Body of pancreas (tissue), 4 donors: Measurements from ENCODE around the gene PRIMA1. TPM values are rescaled to one million over a fixed set of nuclear protein-coding genes. Genes with fewer than 3 reads are reported as not detected.
A peak's percentile ranks its signal among the peaks of the same experiment; 100 is the strongest.

ENCODE experiments used
- ATAC-seq: fragments of 150-250 bp; one replicate; pipeline ENCODE4 v1.9.1; 2016
- DNase-seq, 4 donors: peaks; one replicate each; pipeline ENCODE4 v3.0.0-alpha.2; 2019
- H3K27ac ChIP-seq, 4 donors: fragments of 200-600 bp; sonication (generic); 1 replicate in 3 of 4; 2 replicates in 1 of 4; pipeline versions ENCODE4 v1.5.1 to v1.6.1; 2016 to 2019; ENCODE audit warnings: mild to moderate bottlenecking in 1 of 4, mixed read lengths in 1 of 4, moderate library complexity in 1 of 4
- H3K27me3 ChIP-seq, 2 donors: fragments of 200-600 bp; sonication (generic); one replicate each; pipeline ENCODE4 v1.6.0; 2016; ENCODE audit warnings: mild to moderate bottlenecking in 1 of 2
- H3K36me3 ChIP-seq, 2 donors: fragments of 200-600 bp; sonication (generic); replicated peaks in 1 of 2; 2 replicates each; pipeline ENCODE4 v1.5.1; 2016; ENCODE audit warnings: low read depth in 2 of 2; ENCODE audit not compliant: insufficient read depth in 1 of 2
- H3K4me1 ChIP-seq: fragments of 200-600 bp; sonication (generic); one replicate; pipeline ENCODE4 v1.6.0; 2016
- H3K4me3 ChIP-seq, 2 donors: fragments of 200-600 bp; sonication (generic); 1 replicate in 1 of 2; 2 replicates in 1 of 2; pipeline ENCODE4 v1.5.1; 2016 to 2019
- H3K9me3 ChIP-seq, 3 donors: fragments of 200-600 bp; sonication (generic); 1 replicate in 2 of 3; 2 replicates in 1 of 3; pipeline ENCODE4 v1.5.1; 2016
- POLR2A ChIP-seq, 3 donors: fragments of 450-650 bp; IDR thresholded peaks; one replicate each; pipeline ENCODE4 v1.6.1; 2016; ENCODE audit warnings: antibody characterized with exemption in 3 of 3, mild to moderate bottlenecking in 2 of 3
- WGBS, 2 donors: methylation state at CpG; one replicate each; pipeline ENCODE4 v1.1.5; 2017; 5-methylcytosine and 5-hydroxymethylcytosine counted together
- intact Hi-C: fragments of 100-400 bp; cut with DNase I; formaldehyde crosslinking; loops from one replicate; pipeline ENCODE4 v1.15.1; 2023
- total RNA-seq, 2 donors: library from RNA; depleted of rRNA; stranded (reverse); fragments of >200 nt; gene quantifications; one replicate each; pipeline ENCODE4 v1.1.0, GENCODE V29; 2016
- TF ChIP-seq, protein P1 (sequence below), 7 experiments: fragments of 450-650 bp in 4 of 7; fragments of 200-600 bp in 3 of 7; sonication (generic) in 3 of 7; IDR thresholded peaks; one replicate each; pipeline ENCODE4 v1.5.1; 2016 to 2019; ENCODE audit warnings: antibody characterized with exemption in 7 of 7

The PRIMA1 gene
- total RNA-seq, 2 donors from 2014 or later, result 0.26 to 0.33 TPM

DNA sequence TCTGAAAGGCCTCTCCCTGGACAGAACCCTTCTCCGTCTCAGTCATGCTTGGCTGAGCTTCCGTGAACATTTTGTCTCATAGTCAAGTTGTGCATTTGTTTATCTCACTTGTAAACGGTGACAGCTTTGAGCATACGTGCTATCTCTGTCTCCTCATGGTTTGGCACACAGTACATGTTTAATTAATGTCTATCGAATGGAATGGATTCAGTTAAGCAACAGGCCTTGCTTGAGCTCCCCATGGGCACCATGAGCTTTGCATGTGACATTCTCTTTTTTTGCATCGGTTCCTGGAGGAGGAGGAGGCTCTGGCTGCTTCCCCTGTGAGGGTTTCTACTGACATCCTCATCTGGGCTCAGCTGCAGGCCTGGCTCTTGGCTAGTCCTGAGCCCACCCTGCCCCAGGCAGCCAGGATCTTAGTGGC, 80.0 kb downstream of the PRIMA1 start:
- WGBS, 2 donors, result 63 to 67% methylated on average over 5 to 6 of the region's 6 CpGs
- no peaks in the 10 kb centered on the region for H3K4me1 ChIP-seq

DNA sequence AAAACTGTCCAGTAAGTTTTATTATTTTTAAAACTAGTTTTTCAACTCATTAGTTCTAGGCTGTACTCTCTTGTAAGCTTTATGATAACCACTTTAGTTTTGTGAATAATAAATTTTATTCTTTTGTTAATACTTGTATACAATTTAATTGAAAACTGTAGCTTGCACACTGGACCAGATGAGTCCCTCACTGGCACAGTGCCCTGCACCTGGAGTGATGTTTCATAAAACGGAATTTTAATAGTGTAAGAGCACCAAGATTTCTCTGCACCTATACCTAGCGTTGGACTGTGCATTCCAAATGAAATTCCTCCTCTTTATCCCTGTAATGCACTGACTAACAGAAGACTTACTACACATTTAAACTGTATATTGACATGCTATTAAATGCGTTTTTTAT, 80.8 kb downstream of the PRIMA1 start:
- WGBS, 2 donors, result 57% methylated on average over 3 of the region's 3 CpGs
- Histone ChIP-seq H3K4me3 (no peak overlapping the region), H3K27ac (no peak overlapping the region), H3K36me3 (no peaks in the 10 kb centered on the region), H3K27me3 (no peaks in the 10 kb centered on the region), H3K4me1 (no peaks in the 10 kb centered on the region), H3K9me3 (no peaks in the 10 kb centered on the region)
- peak in 1 of 4 donors; percentile 20 for DNase-seq
- intact Hi-C loops, result no loop called here
- TF ChIP-seq, protein P1, sequence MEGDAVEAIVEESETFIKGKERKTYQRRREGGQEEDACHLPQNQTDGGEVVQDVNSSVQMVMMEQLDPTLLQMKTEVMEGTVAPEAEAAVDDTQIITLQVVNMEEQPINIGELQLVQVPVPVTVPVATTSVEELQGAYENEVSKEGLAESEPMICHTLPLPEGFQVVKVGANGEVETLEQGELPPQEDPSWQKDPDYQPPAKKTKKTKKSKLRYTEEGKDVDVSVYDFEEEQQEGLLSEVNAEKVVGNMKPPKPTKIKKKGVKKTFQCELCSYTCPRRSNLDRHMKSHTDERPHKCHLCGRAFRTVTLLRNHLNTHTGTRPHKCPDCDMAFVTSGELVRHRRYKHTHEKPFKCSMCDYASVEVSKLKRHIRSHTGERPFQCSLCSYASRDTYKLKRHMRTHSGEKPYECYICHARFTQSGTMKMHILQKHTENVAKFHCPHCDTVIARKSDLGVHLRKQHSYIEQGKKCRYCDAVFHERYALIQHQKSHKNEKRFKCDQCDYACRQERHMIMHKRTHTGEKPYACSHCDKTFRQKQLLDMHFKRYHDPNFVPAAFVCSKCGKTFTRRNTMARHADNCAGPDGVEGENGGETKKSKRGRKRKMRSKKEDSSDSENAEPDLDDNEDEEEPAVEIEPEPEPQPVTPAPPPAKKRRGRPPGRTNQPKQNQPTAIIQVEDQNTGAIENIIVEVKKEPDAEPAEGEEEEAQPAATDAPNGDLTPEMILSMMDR (IDR thresholded peaks at IDR 0.05), result no peak
- TF ChIP-seq POLR2A (IDR thresholded peaks at IDR 0.05), result no peak
- no peak for ATAC-seq

More for the DNA sequence above, 80.0 kb downstream of the PRIMA1 start:
- no peaks in the 10 kb centered on the region for H3K9me3 ChIP-seq
- DNase-seq (no peak), ATAC-seq (no peak)
- no peak for TF ChIP-seq POLR2A (IDR thresholded peaks at IDR 0.05)
- TF ChIP-seq, protein P1 (IDR thresholded peaks at IDR 0.05), result no peak
- no peaks in the 10 kb centered on the region for H3K36me3 ChIP-seq
- H3K27me3 ChIP-seq, result no peaks in the 10 kb centered on the region
- H3K27ac ChIP-seq, result no peak overlapping the region
- intact Hi-C loops, result no loop called here
- no peak overlapping the region for H3K4me3 ChIP-seq

DNA sequence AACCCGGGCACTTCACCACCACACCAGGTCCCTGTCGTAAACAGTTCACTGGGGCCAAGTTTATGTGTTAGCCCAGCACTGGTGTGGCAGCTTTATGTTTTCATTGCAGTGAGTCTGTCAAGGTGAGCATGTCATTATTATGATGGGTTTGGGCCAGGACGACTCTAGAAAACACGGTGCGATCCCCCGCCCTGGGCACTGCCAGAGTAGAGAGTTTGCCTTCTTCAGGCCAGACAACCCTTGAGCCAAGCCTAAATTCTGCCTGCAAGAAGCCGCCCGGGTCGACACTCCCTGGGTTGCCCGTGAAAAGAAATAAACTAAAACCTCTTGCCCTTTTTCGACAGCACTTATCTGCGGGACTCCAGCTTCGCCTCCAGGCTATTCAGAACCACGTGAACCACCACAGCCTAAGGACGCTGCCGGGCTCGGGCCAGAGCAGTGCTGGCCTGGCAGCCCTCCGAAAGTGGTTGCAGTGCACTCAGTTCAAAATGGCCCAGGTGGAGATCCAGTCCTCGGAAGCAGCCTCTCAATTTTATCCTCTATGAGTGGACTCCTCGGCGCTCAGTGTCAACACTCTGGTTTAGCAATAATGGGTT, 81.8 kb downstream of the PRIMA1 start:
- Histone ChIP-seq H3K36me3 (no peaks in the 10 kb centered on the region), H3K4me1 (no peaks in the 10 kb centered on the region), H3K27me3 (no peaks in the 10 kb centered on the region), H3K4me3 (no peak overlapping the region), H3K9me3 (no peaks in the 10 kb centered on the region), H3K27ac (no peak overlapping the region)
- 87 to 93% methylated on average over 17 to 21 of the region's 21 CpGs for WGBS, 2 donors
- no peak for DNase-seq
- TF ChIP-seq, protein P1 (IDR thresholded peaks at IDR 0.05), result no peak
- no peak for TF ChIP-seq POLR2A (IDR thresholded peaks at IDR 0.05)
- intact Hi-C loops, result no loop called here
- no peak for ATAC-seq

GRCh38 chr14:93705513-93706156, 82.7 kb downstream of the PRIMA1 start:
- no peak overlapping the region for H3K4me3 ChIP-seq
- H3K4me1 ChIP-seq, result no peaks in the 10 kb centered on the region
- H3K27me3 ChIP-seq, result no peaks in the 10 kb centered on the region
- no peaks in the 10 kb centered on the region for H3K9me3 ChIP-seq
- WGBS, 2 donors, result 92 to 93% methylated on average over 15 of the region's 15 CpGs
- DNase-seq, result no peak
- ATAC-seq, result no peak
- no peak overlapping the region for H3K27ac ChIP-seq
- TF ChIP-seq, protein P1 (IDR thresholded peaks at IDR 0.05), result no peak
- TF ChIP-seq POLR2A (IDR thresholded peaks at IDR 0.05), result no peak
- intact Hi-C loops, result no loop called here
- no peaks in the 10 kb centered on the region for H3K36me3 ChIP-seq

- 85 to 91% methylated on average over 4 to 6 of the region's 6 CpGs for WGBS, 2 donors
- no peak for ATAC-seq
These were observed 84.3 kb downstream of the PRIMA1 start for GRCh38 chr14:93703941-93704340.

More at GRCh38 chr14:93703941-93704340, 84.3 kb downstream of the PRIMA1 start:
- Histone ChIP-seq H3K36me3 (no peaks in the 10 kb centered on the region), H3K27ac (no peak overlapping the region), H3K9me3 (no peaks in the 10 kb centered on the region), H3K4me1 (no peaks in the 10 kb centered on the region), H3K27me3 (no peaks in the 10 kb centered on the region), H3K4me3 (no peak overlapping the region)
- TF ChIP-seq, protein P1 (IDR thresholded peaks at IDR 0.05), result no peak
- no peak for TF ChIP-seq POLR2A (IDR thresholded peaks at IDR 0.05)
- intact Hi-C loops, result no loop called here
- no peak for DNase-seq
